ENCODE data around the gene SBNO2. TPM values are rescaled to one million over a fixed set of nuclear protein-coding genes. Genes with fewer than 3 reads are reported as not detected.

The SBNO2 gene
- total RNA-seq, 1 donor from 2014 or later, result 14.7 TPM

DNA sequence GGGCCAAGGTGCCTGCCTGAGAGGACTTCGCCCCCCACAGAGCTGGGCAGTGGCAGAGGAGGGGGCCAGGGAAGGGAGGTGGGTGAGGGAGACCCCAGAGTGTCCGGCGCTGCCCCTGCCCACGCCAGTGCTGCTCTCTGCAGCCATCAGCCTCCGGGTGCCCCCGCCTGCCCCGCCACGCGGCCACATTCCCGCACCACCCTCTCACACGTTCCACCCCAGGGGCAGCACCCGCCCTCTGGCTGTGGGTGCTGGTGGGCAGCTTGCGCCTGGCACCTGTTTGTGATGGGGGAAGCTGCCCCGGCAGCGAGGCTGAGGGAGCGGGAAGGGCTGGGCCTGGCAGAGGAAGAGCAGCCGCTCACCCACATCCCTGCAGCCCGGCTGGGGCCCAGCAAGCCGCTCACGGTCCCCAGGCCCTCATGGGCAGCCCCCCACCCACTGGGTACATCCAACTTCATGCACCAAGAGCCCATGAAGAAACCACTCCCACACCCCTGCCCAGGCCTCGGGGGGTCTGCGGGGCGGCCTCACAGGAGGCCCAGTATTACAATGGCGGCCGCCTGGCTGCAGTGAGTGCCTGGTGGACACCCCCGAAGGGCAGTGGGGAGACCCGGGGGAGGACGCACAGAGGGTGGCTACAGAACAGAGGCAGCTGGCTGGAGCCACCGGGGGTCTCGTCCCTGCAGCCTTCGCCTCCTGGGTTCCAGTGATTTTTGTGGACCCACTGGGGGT, 14.0 kb downstream of the SBNO2 start:
- DNase-seq (ENCODE audit: missing footprints) (no peak), ATAC-seq (no peak)
- intact Hi-C loops (cut with DNase I), result no loop called here

DNA sequence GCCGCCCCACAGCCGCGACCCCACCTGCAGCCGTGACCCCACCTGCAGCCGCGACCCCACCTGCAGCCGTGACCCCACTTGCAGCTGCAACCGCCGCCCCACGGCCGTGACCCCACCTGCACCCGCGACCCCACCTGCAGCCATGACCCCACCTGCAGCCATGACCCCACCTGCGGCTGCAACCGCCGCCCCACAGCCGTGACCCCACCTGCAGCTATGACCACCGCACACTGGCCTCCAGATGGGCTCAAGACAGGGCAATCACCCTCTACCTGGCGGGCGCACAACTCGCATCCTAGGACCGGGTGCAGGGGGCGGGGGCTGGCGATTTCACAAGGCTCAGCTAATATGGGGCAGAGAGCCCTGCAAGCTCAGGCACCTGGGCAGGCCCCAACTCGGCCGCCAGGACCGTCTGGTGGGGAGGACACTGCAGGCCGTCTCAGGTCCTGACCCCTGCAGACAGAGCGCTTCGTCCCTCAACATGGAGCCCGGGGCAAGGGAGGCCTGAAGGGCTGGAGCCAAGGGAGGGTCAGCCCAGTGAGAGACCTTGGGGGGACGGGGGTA, 15.1 kb downstream of the SBNO2 start:
- intact Hi-C loops (cut with DNase I), result no loop called here
- ATAC-seq, result no peak
- DNase-seq (ENCODE audit: missing footprints), result no peak

DNA sequence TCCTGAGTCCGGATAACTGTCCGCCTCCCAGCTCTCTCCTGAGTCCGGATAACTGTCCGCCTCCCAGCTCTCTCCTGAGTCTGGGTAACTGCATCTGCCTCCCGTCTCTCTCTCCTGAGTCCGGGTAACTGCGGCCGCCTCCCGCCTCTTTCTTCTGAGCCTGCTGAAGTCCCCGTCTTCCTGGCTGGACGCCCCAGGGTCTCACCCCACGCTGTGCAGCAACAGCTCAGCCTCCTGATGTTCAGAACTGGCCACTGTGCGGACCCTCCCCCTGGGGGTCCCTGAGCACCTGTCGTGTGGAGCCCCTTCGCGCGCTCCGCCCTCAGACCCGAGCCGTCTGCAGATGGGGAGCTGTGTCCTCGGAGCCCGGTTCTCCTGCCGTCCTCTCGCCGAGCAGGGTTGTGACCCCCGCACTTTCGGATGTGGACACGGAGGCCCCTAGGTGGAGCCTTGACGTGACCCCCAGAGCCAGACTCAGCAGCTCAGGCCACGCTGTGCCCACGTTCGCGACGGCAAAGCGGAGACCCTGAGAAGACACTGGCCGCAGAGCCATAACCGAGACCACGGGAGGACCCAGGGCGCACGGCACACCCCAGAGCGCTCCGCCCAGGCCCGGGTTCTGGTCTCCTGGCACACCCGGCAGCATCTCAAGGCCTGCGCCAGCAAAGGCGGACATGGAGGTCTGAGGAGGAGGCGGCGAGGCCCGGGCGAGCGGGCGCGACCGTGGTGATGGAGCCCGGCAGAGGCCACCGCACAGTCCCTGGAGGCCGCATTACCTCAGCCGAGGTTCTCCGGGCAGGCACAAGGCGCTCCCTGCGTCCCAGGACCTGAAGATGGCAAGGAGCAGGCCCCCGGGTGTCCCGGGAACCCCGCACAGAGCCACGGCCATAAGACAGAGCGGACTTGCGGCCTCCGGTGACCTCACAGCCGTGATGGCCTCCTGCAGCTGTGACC, 15.9 kb downstream of the SBNO2 start:
- DNase-seq (ENCODE audit: missing footprints), result peak; percentile 56

DNA sequence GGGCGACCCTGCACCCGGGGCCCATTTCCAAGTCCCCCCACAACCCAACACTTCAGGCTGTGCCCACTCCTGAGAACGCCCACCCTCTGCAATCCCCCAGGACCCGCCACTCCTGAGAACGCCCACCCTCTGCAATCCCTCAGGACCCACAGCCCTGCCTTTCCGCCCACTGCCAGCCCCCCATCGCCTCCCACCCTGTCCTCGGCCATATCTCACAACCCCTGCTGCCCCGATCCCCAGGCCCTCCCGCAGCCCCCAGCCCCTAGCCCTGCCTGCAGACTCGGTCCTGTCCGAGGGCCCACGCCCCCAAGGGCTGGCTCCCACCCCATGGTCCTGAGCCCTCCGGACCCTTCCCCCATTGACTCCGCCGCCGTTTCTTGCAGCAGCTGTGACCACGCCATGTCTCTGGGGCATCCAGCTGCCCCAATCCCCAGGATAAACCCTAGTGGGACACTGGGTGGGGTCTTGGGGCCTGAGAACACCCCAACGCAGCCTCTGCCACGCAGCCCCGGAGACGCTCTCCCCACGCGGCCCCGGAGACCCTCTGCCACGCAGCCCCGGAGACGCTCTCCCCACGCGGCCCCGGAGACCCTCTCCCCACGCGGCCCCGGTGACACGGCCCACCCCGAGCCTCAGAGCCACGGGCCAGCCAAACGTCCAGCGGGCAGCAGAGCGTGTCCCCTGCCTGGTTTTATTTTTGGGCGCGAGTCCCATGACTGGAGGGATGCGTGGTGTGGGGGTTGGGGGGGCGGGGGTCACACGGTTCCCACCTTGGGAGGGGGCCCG, 17.0 kb downstream of the SBNO2 start:
- intact Hi-C loops (cut with DNase I), result no loop called here
- ATAC-seq (no peak), DNase-seq (ENCODE audit: missing footprints) (peak; percentile 61)

More for the DNA sequence above, 15.9 kb downstream of the SBNO2 start:
- no peak for ATAC-seq
- intact Hi-C loops (cut with DNase I), result no loop called here

DNA sequence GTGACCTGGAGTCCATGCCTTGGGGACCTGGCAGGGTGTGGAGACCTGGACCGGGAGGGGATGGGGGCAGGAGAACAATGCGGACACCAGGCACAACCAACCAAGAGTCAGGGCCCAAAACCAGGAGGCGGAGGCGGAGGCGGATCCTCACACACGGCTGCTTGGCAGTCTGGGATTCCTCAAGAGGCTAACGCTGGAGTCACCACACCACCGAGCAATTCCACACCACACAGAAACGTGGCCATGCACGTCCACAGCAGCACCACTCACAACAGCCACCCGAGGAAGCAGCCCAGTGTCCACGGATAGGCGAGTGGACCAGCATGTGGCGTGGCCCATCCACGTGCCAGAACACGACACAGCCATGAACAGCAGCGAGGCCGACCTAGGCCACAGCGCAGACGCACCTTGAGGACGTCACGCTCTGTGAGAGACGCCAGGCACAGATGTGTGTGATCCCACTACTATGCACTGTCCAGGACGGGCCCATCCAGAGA, 17.7 kb downstream of the SBNO2 start:
- intact Hi-C loops (cut with DNase I), result no loop called here
- DNase-seq (ENCODE audit: missing footprints), result peak; percentile 70
- ATAC-seq, result no peak

DNA sequence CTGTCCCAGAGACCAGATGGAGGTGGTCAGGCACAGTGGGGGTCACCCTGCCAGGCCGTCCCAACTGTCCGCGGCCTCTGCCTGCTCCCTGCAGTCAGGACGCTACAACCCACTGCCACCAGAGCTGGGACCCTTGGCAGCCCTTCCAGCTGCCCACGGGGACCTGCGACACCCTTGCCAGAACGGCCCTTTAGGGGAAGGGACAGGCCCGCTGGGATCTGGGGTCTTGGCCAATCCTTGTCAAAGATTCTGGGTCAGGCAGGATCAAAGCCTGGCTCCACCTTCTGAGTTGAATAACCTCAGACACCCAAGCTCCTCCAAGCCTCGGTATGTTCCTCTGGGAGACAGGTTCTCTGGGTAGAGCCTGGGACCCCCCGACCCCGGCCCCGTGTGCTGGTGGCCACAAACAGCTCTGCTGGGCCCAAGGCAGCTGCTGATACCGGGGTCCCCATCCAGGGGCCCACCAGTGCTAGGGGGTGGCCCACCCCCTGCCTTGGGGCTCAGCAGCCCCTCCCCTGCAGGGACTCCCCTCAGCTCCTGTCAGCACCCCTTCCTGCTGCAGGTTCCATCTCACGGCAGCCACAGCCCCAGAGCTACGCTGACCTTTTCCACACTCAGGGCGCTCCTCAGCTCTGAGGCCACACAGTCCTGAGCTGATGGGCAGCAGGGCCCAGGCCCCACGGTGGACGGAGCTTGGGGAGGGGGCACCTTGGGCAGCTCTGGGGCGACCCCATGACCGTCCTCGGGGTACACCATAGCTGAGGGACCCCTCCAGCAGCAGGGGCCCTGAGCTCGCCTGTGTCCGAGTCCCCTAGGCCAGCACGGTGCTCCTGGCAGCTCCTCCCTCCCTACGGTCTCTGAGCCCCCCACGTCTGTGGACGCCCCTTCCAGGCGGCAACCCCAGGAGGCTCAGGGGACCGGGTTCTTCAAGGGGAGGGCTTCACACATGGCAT, 18.4 kb downstream of the SBNO2 start:
- DNase-seq (ENCODE audit: missing footprints) (no peak), ATAC-seq (peak; percentile 4)
- intact Hi-C loops (cut with DNase I), result no loop called here

DNA sequence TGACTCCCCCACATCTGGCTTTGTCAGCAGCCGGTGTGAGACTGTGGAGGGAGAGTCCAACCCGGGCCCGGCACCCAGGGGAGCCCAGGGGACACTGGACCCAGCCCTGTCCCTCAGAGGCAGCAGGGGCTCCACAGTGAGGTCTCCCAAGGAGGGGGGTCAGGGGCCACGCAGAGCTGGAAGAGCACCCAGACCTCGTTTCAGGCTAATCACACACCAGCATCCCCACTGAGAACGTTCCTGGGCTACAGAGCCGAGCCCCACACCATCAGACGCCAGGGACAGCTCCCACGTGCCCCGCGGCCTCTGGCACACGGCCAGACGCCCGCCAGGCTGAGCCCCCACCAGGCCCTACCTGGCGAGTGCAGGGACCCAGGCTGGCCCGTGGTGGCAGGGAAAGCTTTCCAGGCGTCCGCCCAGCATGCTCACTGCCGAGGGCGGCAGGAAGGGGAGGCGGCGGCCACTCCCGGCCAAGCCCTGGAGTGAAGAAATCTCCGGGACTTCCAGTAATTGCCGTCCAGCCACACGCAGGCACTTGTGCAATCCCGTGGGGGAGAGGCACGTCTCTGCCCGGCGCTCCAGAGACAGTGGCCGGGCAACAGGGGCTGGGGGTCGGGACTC, 19.2 kb downstream of the SBNO2 start:
- peak; percentile 85 for ATAC-seq
- intact Hi-C loops (cut with DNase I), result no loop called here
- DNase-seq (ENCODE audit: missing footprints), result peak; percentile 94

DNA sequence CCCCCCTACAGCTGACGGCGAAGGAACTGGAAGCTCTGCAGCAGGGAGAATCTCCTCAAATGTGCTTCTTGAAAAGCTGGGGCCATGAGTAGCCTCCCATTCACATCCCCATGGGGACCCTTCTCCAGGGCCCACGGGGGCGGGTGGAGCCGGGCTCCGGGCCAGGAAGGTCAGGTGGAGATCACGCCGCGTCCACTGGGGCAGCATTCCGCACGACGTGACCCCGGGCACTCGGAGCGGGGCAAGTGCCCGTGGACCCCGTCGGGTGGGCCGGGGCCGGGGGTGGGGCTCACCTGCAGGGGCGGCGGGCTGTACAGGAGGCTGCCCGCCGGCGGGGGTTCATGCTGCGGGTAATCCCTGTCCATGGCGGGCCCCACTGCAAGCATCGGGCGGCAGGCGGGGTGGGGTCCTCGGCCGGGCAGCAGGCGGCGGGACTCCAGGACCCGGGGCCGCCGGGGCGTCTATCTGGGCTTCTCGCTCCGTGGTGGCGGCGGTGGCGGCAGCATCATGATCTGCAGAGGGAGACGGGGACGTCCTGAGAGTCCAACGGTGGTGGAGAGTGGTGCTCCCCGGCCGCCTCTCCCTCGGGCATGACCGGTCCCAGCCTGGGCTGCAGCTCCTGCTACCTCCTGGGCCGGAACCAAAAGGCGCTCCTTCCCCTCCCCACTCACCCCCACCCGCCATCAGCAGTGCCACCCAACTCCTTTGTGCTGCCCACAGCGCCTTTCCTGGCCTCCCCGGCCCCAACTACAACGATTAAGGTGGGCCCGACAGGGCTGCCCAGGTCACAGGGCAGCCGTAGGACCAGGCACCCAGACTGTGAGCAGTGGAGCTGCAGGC, 20.0 kb downstream of the SBNO2 start:
- ATAC-seq, result no peak

DNA sequence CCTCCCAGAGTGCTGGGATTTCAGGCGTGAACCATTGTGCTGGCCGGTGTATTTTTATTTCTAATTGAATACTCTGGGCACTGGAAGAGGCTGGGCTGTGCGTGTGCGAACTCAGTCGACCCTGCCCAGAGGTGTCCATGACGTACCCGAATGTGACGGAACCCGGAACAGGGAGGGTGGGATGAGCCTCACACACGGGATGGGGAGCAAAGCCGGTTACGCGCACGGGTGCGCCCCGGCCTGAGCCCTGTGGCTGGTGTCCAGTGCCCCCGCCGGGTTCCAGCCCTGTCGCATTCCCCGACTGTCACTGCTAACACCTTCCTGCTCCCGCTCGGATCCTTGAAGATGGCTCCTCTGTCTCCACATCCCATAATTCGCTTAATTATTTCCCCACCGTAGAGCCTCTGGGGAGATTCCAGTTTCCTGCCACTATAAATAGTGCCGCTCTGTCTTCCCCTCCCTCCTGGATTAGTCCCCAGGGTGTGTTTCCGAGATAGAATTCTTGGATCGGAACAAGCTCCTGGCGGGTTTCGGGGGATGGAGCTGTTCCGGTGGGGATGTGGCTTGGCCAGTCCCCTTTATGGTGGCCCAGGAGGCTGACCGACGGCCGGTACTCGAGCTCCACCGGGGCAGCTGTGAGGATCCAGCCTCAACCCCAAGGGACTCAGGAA, 22.0 kb downstream of the SBNO2 start:
- DNase-seq (ENCODE audit: missing footprints) (no peak), ATAC-seq (peak; percentile 43)
- intact Hi-C loops (cut with DNase I), result no loop called here

More for the DNA sequence above, 20.0 kb downstream of the SBNO2 start:
- intact Hi-C loops (cut with DNase I), result no loop called here
- no peak for DNase-seq (ENCODE audit: missing footprints)

DNA sequence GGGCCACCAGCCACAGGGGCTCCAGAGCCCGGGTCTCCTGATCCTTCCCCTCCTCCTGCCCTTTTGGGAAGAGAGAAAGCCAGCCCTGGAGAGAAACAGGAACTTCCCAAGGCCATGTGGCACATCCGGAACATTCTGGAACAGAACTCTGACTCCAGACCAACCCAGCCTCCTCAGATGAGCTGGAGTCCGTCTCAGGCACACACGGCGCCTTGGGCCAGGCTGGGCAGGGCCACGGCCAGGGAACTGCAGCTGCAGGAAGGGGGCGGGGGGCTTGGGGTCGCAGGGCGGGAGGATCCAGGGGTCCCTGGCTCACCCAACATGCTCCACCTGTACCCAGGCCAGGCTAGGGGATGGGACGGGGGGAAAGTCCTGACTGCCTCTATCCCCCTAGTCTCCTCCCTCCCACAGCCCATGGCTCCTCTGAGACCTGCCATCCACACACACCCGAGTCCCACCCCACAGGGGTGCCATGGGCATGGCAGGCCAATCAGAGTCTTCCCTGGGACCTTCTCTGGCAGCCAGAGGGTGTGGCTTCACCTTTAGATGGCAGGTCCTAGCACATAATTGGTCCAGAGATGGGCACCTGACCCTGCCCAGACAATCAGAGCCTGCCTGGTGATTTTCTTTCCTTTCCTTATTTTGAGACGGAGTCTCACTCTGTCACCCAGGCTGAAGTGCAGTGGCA, 22.9 kb downstream of the SBNO2 start:
- no peak for ATAC-seq
- intact Hi-C loops (cut with DNase I), result no loop called here
- DNase-seq (ENCODE audit: missing footprints), result no peak

DNA sequence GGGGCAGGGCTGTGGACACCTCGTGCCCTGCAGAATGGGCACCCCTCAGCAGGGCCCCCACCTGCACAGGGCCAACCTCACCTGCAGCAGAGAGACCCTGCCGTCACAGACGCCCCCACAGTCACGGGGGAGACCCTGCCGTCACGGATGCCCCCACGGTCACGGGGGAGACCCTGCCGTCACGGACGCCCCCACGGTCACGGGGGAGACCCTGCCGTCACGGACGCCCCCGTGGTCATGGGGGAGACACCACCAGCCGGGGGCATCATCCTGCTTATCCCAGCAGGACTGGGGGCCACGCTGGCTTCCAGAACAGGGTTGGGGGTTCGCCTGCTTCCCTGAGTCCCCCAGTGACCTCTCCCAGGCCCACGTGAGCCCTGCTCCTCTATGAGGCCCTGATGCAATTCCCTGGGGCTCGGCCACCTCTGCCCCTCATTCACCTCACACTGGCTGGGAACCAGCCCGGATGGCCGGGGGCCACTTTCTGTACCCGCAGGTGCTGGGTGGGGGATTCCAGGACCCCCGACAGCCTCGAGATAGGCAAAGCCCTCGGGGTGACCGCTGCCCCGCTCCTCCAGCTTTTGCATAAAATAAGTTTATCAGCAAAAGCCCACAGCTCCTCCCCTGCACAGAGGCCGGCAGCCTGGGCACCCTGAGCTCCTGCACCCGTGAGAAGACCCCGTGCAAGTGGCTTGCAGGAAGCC, 23.6 kb downstream of the SBNO2 start:
- DNase-seq (ENCODE audit: missing footprints), result peak; percentile 50
- intact Hi-C loops (cut with DNase I), result no loop called here
- ATAC-seq, result no peak

DNA sequence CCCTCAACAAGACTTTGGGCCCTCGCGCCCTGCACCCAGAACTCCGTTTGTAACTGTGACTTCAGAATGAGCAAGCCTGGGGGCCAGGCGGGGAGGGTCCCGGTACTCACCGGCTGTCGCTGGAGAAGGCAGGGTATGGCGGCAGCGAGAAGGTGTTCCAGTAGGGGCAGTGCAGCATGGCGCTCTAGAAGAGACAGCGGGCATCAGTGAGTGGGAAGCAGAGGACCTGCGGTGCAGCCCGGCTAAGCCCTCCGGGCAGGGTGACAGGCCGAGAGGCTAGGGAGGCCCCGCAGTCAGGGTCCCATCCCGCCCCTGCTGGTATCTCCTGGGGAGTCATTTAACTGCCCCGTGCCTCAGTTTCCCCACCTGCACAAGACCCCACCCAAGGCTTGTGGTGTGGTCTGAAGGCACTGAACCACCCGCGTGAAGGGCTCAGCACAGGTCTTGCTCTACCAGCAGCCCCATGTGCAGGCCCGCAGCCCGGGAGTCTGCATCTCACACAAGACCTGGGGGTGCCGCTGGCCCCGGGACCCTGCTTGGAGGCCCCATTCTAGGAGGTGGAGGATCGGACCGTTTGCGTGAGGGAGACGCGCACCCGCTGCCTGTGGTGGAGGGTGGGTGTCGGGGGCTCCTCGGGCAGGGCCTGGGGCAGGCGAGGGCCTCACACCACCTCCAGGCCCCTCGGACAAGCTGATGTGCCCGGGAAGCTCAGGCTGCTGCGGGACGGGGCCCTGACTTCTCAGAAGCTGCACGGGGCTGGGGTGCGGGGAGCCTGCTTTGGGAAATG, 24.6 kb downstream of the SBNO2 start:
- intact Hi-C loops (cut with DNase I), result no loop called here
- no peak for DNase-seq (ENCODE audit: missing footprints)
- no peak for ATAC-seq

DNA sequence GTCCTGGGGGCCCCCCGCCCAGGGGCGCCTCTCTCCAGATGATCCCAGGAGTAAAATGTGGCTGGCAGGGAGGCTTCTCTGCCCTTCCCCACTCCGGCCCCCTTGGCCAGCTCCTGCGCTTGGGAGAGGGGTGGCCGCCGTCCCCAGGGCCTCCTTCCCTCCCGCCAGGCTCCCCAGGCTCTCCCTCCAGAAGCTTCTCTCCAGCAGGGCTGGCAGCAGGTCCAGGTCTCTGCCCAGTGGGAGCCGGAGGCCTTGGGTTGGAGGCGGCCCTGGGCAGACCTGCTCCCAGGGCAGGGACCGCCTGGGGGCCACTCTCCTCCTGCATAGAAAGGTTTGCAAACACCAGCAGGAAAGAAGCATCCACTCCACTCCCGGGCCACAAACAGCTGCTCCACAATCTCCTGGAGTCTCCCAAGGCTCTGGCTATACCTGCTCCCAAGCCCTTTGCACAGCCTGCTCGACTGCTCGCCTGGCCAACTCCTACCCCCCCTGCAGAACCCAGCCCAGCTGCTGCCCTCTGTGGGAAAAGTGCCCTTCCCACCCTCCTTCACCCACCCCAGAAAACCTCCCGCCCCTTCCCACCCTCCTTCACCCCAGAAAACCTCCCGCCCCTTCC, 26.0 kb downstream of the SBNO2 start:
- intact Hi-C loops (cut with DNase I), result no loop called here
- DNase-seq (ENCODE audit: missing footprints) (no peak), ATAC-seq (no peak)

All from Right ventricle myocardium inferior (tissue), 1 donor.